Measurements from ENCODE around the gene VGLL3.

VGLL3 gene

GRCh38 chr3:86961297-86961696 lies 29.7 kb downstream of the VGLL3 start:
- Histone ChIP-seq H3K27ac (replicated peaks) (no peak overlapping the region), H3K4me3 (replicated peaks; ENCODE audit: insufficient read depth, low read length) (no peak overlapping the region), H3K27me3 (ENCODE audit: insufficient read depth, poor library complexity, severe bottlenecking) (no peaks in the 10 kb centered on the region)
- TF ChIP-seq GABPA (IDR thresholded peaks at IDR 0.05; ENCODE audit: low read depth) = no peak
- no peak for TF ChIP-seq REST (IDR thresholded peaks at IDR 0.05; ENCODE audit: insufficient replicate concordance, low read depth)
- no peak for TF ChIP-seq POLR2AphosphoS5 (IDR thresholded peaks at IDR 0.05; ENCODE audit: low read depth)
- TF ChIP-seq SPI1 (IDR thresholded peaks at IDR 0.05; ENCODE audit: borderline replicate concordance, low read depth) = no peak
- TF ChIP-seq CTCF (IDR thresholded peaks at IDR 0.05; ENCODE audit: insufficient read depth, low read length) = no peak
- DNase-seq (ENCODE audit: low read depth in 1 of 2, low spot score in 1 of 2) = no peak

GRCh38 chr3:86960550-86960949 lies 30.4 kb downstream of the VGLL3 start:
- Histone ChIP-seq H3K27me3 (ENCODE audit: insufficient read depth, poor library complexity, severe bottlenecking) (no peaks in the 10 kb centered on the region), H3K27ac (replicated peaks) (no peak overlapping the region), H3K4me3 (replicated peaks; ENCODE audit: insufficient read depth, low read length) (no peak overlapping the region)
- no peak for DNase-seq (ENCODE audit: low read depth in 1 of 2, low spot score in 1 of 2)
- TF ChIP-seq SPI1 (IDR thresholded peaks at IDR 0.05; ENCODE audit: borderline replicate concordance, low read depth) (no peak), CTCF (IDR thresholded peaks at IDR 0.05; ENCODE audit: insufficient read depth, low read length) (no peak), REST (IDR thresholded peaks at IDR 0.05; ENCODE audit: insufficient replicate concordance, low read depth) (no peak), POLR2AphosphoS5 (IDR thresholded peaks at IDR 0.05; ENCODE audit: low read depth) (no peak), GABPA (IDR thresholded peaks at IDR 0.05; ENCODE audit: low read depth) (no peak)

GRCh38 chr3:86958534-86958933 lies 32.4 kb downstream of the VGLL3 start:
- Histone ChIP-seq H3K27me3 (ENCODE audit: insufficient read depth, poor library complexity, severe bottlenecking) (no peaks in the 10 kb centered on the region), H3K4me3 (replicated peaks; ENCODE audit: insufficient read depth, low read length) (no peak overlapping the region), H3K27ac (replicated peaks) (no peak overlapping the region)
- DNase-seq (ENCODE audit: low read depth in 1 of 2, low spot score in 1 of 2) = no peak
- TF ChIP-seq CTCF (IDR thresholded peaks at IDR 0.05; ENCODE audit: insufficient read depth, low read length) = no peak

GRCh38 chr3:86954747-86955146 lies 36.2 kb downstream of the VGLL3 start:
- H3K27me3 ChIP-seq (ENCODE audit: insufficient read depth, poor library complexity, severe bottlenecking) = no peaks in the 10 kb centered on the region
- no peak overlapping the region for H3K4me3 ChIP-seq (replicated peaks; ENCODE audit: insufficient read depth, low read length)
- no peak overlapping the region for H3K27ac ChIP-seq (replicated peaks)
- no peak for TF ChIP-seq SPI1 (IDR thresholded peaks at IDR 0.05; ENCODE audit: borderline replicate concordance, low read depth)
- TF ChIP-seq REST (IDR thresholded peaks at IDR 0.05; ENCODE audit: insufficient replicate concordance, low read depth) = no peak
- no peak for TF ChIP-seq GABPA (IDR thresholded peaks at IDR 0.05; ENCODE audit: low read depth)
- no peak for TF ChIP-seq CTCF (IDR thresholded peaks at IDR 0.05; ENCODE audit: insufficient read depth, low read length)
- TF ChIP-seq POLR2AphosphoS5 (IDR thresholded peaks at IDR 0.05; ENCODE audit: low read depth) = no peak
- DNase-seq (ENCODE audit: low read depth in 1 of 2, low spot score in 1 of 2) = no peak

Measured in HL-60 (cell line).